ENCODE measurements around the gene ZFHX3. TPM values are rescaled to one million over a fixed set of nuclear protein-coding genes. Genes with fewer than 3 reads are reported as not detected.
"Not testable (repeated sequence)": the region's sequence is repeated elsewhere in the genome, so short reads cannot be mapped to it uniquely, and the experiment has no call there.

The ZFHX3 gene, protein sequence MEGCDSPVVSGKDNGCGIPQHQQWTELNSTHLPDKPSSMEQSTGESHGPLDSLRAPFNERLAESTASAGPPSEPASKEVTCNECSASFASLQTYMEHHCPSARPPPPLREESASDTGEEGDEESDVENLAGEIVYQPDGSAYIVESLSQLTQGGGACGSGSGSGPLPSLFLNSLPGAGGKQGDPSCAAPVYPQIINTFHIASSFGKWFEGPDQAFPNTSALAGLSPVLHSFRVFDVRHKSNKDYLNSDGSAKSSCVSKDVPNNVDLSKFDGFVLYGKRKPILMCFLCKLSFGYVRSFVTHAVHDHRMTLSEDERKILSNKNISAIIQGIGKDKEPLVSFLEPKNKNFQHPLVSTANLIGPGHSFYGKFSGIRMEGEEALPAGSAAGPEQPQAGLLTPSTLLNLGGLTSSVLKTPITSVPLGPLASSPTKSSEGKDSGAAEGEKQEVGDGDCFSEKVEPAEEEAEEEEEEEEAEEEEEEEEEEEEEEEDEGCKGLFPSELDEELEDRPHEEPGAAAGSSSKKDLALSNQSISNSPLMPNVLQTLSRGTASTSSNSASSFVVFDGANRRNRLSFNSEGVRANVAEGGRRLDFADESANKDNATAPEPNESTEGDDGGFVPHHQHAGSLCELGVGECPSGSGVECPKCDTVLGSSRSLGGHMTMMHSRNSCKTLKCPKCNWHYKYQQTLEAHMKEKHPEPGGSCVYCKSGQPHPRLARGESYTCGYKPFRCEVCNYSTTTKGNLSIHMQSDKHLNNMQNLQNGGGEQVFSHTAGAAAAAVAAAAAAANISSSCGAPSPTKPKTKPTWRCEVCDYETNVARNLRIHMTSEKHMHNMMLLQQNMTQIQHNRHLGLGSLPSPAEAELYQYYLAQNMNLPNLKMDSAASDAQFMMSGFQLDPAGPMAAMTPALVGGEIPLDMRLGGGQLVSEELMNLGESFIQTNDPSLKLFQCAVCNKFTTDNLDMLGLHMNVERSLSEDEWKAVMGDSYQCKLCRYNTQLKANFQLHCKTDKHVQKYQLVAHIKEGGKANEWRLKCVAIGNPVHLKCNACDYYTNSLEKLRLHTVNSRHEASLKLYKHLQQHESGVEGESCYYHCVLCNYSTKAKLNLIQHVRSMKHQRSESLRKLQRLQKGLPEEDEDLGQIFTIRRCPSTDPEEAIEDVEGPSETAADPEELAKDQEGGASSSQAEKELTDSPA (N-terminal part only)
- total RNA-seq = 51.4 TPM

- DNase-seq (ENCODE audit: low spot score) = peak; percentile 53
Observed at GRCh38 chr16:73047536-73048291, at the start of gene ZFHX3. TSS of gene ZFHX3 (minus strand) at chr16:73048128. CDS start at chr16:72960145, 87,983 bp downstream.

DNA sequence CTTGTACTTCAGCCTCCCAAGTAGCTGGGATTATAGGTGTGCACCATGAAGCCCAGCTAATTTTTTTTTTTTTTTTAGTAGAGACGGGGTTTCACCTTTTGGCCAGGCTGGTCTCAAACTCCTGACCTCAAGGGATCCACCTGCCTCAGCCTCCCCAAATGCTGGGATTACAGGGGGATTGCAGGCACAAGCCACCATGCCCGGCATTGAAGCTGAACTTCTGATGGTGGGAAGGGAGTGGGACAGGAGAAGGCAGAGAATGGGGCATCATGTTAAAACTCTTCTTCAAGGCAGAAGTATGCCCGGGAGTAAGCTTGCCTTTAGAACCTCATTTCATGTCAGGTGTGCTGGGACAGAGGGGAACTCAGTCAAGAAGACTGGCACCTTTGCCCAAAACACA, 48.6 kb upstream of the ZFHX3 start:
- no peak for DNase-seq (ENCODE audit: low spot score)

DNA sequence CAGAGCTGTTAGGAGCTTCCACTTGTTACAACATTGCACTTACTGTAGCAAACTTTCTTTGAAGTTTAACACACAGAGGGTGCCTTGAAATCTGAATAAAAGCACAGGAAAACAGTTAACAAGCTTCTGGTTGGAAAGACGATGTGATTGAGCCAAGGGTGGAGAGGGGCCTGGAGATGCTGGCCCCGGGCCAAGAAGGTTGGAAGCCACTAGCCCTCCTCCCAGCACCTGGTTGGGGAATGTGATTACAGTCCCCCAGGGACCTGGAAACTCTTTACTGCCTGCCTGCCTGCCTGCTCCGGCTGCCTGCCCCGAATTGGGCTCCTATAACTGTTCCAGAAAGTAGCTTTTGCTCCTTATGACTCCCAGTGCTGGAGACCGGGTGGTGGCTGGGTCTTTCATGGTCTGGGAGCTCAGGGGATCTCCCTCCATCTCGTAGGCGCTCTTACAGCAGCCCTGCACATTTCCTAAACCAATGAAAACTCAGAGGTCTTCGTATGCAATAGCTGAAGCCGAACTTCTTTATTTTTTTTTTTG, 48.0 kb upstream of the ZFHX3 start:
- DNase-seq (ENCODE audit: low spot score) = no peak

DNA sequence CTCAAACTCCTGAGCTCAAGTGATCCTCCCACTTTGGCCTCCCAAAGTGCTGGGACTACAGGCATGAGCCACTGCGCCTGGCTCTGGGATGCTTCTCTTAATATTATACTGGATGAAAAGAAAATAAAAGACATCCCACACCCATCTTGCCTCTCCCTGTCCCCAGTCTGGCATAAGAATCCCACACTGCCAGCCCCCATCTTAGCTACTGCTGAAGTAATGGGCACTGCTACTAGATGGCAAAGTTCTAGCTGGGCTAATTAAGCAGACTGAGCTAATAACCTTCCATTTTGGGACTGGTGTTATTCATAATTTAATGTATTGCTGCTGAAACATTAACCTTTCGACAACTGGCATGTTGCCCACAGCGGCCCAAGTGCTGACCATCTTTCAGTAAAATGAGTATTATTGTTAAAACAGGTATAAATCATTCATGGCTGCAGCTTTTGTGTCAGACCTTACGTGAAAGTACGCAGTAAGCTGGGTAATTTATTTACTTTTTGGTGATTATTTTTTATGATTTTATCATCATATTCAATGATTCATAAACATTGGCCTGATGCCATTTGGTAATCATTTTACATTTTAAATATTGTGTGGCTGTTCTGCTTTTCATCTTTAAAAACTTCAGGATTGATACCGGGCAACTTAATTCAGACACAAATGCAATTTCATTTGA, 47.4 kb upstream of the ZFHX3 start:
- DNase-seq (ENCODE audit: low spot score) = no peak

GRCh38 chr16:73094371-73094770, 46.4 kb upstream of the ZFHX3 start:
- DNase-seq (ENCODE audit: low spot score) = no peak

DNA sequence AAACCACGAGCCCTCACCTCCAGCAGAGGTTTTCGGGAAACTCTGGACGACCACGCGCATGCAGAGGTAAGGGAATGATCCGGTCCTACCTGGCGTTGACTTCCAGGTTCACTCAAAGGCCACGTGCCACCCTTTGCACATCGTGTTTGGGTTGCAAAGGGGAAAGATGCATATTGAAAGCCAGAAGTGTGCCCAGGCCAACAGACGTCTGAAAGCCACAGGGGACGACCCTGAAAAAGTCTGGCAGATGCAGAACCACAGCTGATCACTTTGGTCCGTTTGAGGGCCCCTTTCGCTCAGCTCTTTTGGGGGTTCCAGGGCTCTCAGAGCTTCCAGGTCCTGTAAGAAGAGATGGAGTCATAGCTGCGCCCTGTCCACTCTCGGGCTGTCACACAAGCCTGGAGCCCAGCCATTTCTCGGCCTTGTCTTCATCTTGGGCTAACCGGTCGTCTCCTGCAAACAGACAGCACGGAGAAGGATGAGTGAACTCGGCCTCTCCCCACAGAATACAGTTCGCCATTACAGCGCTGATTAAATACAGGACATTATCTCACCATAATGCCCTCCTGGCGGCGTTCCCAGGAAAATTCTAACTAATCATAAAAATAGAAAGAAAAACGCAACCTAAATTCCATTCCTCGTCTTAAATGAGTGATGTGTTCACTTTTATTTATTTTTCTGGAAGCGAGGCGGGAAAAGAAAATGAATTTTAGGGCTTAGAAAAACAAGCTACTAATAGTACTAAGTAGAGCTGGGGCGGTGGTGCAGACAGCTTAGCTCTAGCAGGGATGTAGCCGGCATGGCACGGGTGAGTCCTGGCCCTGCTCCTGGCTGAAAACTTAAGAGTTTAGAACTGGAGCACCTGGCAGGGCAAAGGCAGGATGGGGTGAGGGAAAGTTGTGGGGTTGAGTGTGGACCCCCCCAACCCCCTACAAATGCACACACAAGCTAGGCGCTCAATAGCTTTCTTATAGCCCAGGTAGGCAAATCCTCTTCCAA, 45.5 kb upstream of the ZFHX3 start:
- DNase-seq (ENCODE audit: low spot score) = no peak

- no peak for DNase-seq (ENCODE audit: low spot score)
Observed at GRCh38 chr16:73092236-73092781, 44.4 kb upstream of the ZFHX3 start.

- no peak for DNase-seq (ENCODE audit: low spot score)
Observed at GRCh38 chr16:73091174-73091573, 43.2 kb upstream of the ZFHX3 start.

- no peak for DNase-seq (ENCODE audit: low spot score)
Observed at GRCh38 chr16:73089420-73089819, 41.5 kb upstream of the ZFHX3 start.

DNA sequence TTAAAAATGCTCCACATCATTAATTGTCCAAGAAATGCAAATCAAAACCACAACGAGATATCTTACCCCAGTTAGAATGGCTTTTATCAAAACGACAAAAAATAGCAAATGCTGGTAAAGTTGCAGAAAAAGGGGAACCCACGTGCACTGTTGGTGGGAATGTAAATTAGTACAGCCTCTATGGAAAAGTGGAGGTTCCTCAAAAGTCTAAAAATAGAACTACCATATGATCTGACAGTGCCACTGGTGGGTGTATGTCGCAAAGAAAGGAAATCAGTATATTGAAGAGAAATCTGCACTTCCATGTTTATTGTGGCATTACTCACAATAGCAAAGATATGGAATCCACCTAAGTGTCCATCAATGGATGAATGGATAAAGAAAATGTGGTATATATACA, 38.2 kb upstream of the ZFHX3 start:
- no peak for DNase-seq (ENCODE audit: low spot score)

DNA sequence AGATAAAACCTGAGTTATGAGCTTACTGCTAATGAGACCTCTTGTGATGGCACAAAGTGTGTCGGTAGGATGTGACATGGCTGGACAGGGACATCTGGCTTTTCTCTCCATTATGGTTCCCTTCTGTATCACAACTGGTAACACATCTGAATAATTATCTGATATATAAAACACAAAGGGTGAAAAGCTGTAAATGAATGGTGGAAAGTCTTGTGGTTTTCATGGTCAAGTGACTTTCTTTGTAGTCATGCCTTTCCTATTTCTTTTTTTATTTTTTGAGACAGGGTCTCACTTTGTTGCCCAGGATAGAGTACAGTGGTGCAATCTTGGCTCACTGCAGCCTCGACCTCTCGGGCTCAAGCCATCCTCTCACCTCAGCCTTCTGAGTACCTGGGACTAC, 35.3 kb upstream of the ZFHX3 start:
- DNase-seq (ENCODE audit: low spot score) = no peak

- DNase-seq (ENCODE audit: low spot score) = not testable (repeated sequence)
Observed at GRCh38 chr16:73082634-73083051, 34.7 kb upstream of the ZFHX3 start.

- DNase-seq (ENCODE audit: low spot score) = no peak
Observed at GRCh38 chr16:73080931-73081330, 33.0 kb upstream of the ZFHX3 start.

DNA sequence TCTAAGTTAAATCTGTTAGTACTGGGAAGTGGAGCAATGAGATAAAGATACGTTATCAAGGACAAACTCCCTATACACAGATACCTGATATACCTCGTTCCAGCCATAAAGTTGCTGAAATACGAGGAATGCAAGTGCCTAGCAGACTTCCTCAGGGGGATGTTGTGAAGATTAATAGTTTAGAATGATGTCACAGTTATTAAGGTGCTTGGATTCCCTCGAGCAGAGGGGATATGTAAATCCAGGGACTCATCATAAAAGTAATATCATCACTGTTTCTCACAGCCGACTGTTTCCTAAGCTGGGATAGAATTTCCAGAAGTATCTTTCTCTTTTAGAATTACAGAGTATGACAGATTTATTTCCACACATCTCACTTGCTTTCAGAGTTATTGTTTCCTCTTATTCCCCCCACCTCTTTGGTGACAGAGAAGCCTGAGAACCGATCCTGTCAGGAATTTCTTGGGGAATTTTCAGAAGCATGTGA, 28.4 kb upstream of the ZFHX3 start:
- no peak for DNase-seq (ENCODE audit: low spot score)

GRCh38 chr16:73074382-73074781, 26.5 kb upstream of the ZFHX3 start:
- no peak for DNase-seq (ENCODE audit: low spot score)

GRCh38 chr16:73072051-73072450, 24.1 kb upstream of the ZFHX3 start:
- not testable (repeated sequence) for DNase-seq (ENCODE audit: low spot score)

- DNase-seq (ENCODE audit: low spot score) = peak; percentile 49
Observed at GRCh38 chr16:73071131-73071940, 23.4 kb upstream of the ZFHX3 start.

Measured in mucosa of gallbladder (tissue), 1 donor.